IMR-90 (cell line): ENCODE measurements around the gene ABHD1. TPM values are rescaled to one million over a fixed set of nuclear protein-coding genes. Genes with fewer than 3 reads are reported as not detected.

Experiments
- ATAC-seq: fragments of 200-7000 bp; cut with Tn5 transposase; 2 replicates; pipeline ENCODE4 v1.9.1; 2020; ENCODE audit warnings: low read depth, mild to moderate bottlenecking, moderate library complexity
- BruUV-seq: library from RNA; stranded (reverse); fragments of 400-500 nt; replicated peaks from 2 replicates; lab custom pipeline; 2021; lab: Mats Ljungman, UMichigan
- CTCF ChIA-PET: fragments of 300-600 bp; formaldehyde crosslinking; extraction: SDS; loops from one replicate; lab custom pipeline; 2021; ENCODE audit warnings: antibody characterized with exemption; lab: Yijun Ruan, JAX
- POLR2A ChIA-PET: fragments of 300-600 bp; sonication (Branson Sonifier 250); formaldehyde crosslinking; loops from one replicate; lab custom pipeline; 2022; ENCODE audit warnings: antibody characterized with exemption; ENCODE audit not compliant: unreplicated experiment; lab: Charles Lee
- DNase-seq: peaks from one replicate; pipeline ENCODE4 v3.0.0; 2013
- H2AFZ ChIP-seq: replicated peaks from 2 replicates; pipeline ENCODE3; 2013; ENCODE audit warnings: low read length, mild to moderate bottlenecking; ENCODE audit not compliant: poor library complexity
- H2AK5ac ChIP-seq: 2 replicates; pipeline ENCODE4 v1.6.1; 2013; ENCODE audit warnings: low read depth, low read length, inconsistent platforms
- H2AK9ac ChIP-seq: replicated peaks from 2 replicates; pipeline ENCODE3; 2013; ENCODE audit warnings: mild to moderate bottlenecking, low read depth, low read length, moderate library complexity; ENCODE audit not compliant: poor library complexity
- H2BK120ac ChIP-seq: 2 replicates; pipeline ENCODE4 v1.6.1; 2013; ENCODE audit warnings: low read depth, low read length, inconsistent platforms
- H2BK15ac ChIP-seq: 3 replicates; pipeline ENCODE4 v1.6.1; 2013; ENCODE audit warnings: low read depth, low read length, inconsistent platforms
- H2BK20ac ChIP-seq: 2 replicates; pipeline ENCODE4 v1.6.1; 2013; ENCODE audit warnings: low read depth, mild to moderate bottlenecking, inconsistent platforms, low read length, moderate library complexity
- H2BK5ac ChIP-seq: 2 replicates; pipeline ENCODE4 v1.6.1; 2013; ENCODE audit warnings: mild to moderate bottlenecking, low read depth, low read length, inconsistent platforms; ENCODE audit not compliant: poor library complexity, severe bottlenecking
- H3K14ac ChIP-seq: replicated peaks from 2 replicates; pipeline ENCODE4 v1.6.1; 2013; ENCODE audit warnings: low read depth, low read length, inconsistent platforms
- H3K18ac ChIP-seq: 2 replicates; pipeline ENCODE4 v1.6.1; 2013; ENCODE audit warnings: low read depth, low read length, control low read depth
- H3K23ac ChIP-seq: 2 replicates; pipeline ENCODE4 v1.6.1; 2013; ENCODE audit warnings: low read depth, low read length, inconsistent platforms
- H3K27ac ChIP-seq: 2 replicates; pipeline ENCODE4 v1.5.1; 2013; ENCODE audit warnings: mild to moderate bottlenecking, control low read depth, low read length; ENCODE audit not compliant: insufficient read depth
- H3K27me3 ChIP-seq: 2 replicates; pipeline ENCODE4 v1.6.1; 2013; ENCODE audit warnings: low read length; ENCODE audit not compliant: control insufficient read depth, insufficient read depth
- H3K36me3 ChIP-seq: 2 replicates; pipeline ENCODE4 v1.6.1; 2013; ENCODE audit warnings: low read length, mixed read lengths; ENCODE audit not compliant: control insufficient read depth, insufficient read depth
- H3K4ac ChIP-seq: 2 replicates; pipeline ENCODE4 v1.6.1; 2013; ENCODE audit warnings: low read depth, low read length, inconsistent platforms
- H3K4me1 ChIP-seq: 2 replicates; pipeline ENCODE4 v1.6.1; 2013; ENCODE audit warnings: low read length, mixed read lengths; ENCODE audit not compliant: control insufficient read depth, insufficient read depth
- H3K4me2 ChIP-seq: 2 replicates; pipeline ENCODE4 v1.6.1; 2013; ENCODE audit warnings: low read depth, mild to moderate bottlenecking, control low read depth, low read length, moderate library complexity
- H3K4me3 ChIP-seq: 2 replicates; pipeline ENCODE4 v1.5.1; 2013; ENCODE audit warnings: low read depth, mild to moderate bottlenecking, control low read depth, low read length, moderate library complexity; ENCODE audit not compliant: insufficient read depth
- H3K56ac ChIP-seq: 2 replicates; pipeline ENCODE4 v1.6.1; 2013; ENCODE audit warnings: low read length, inconsistent platforms; ENCODE audit not compliant: insufficient read depth; ENCODE audit errors: extremely low read depth
- H3K79me1 ChIP-seq, 2 experiments: 2 replicates each; pipeline ENCODE4 v1.6.1; 2013; ENCODE audit warnings: low read length in 2 of 2, inconsistent platforms in 1 of 2, low read depth in 1 of 2
- H3K9ac ChIP-seq: 2 replicates; pipeline ENCODE4 v1.6.1; 2013; ENCODE audit warnings: low read depth, low read length, control low read depth
- H3K9me1 ChIP-seq: 2 replicates; pipeline ENCODE4 v1.6.1; 2013; ENCODE audit warnings: low read length, inconsistent platforms; ENCODE audit not compliant: insufficient read depth
- H3K9me3 ChIP-seq: 2 replicates; pipeline ENCODE4 v1.6.1; 2013; ENCODE audit warnings: low read length; ENCODE audit not compliant: control insufficient read depth, insufficient read depth
- H4K20me1 ChIP-seq: 2 replicates; pipeline ENCODE4 v1.6.1; 2013; ENCODE audit warnings: low read length, inconsistent platforms; ENCODE audit not compliant: insufficient read depth
- H4K5ac ChIP-seq: 2 replicates; pipeline ENCODE4 v1.6.1; 2013; ENCODE audit warnings: mild to moderate bottlenecking, low read depth, low read length, control low read depth
- H4K8ac ChIP-seq, 2 experiments: 2 replicates each; pipeline ENCODE4 v1.6.1; 2013; ENCODE audit warnings: low read depth in 2 of 2, low read length in 2 of 2, control low read depth in 1 of 2, inconsistent platforms in 1 of 2
- H4K91ac ChIP-seq: 2 replicates; pipeline ENCODE4 v1.6.1; 2013; ENCODE audit warnings: low read depth, low read length, inconsistent platforms; ENCODE audit not compliant: insufficient read depth
- BHLHE40 ChIP-seq: fragments of 150-350 bp; IDR thresholded peaks from 2 replicates; pipeline ENCODE4 v1.6.1; 2016; ENCODE audit warnings: mild to moderate bottlenecking, low read depth, low read length
- CEBPB ChIP-seq: IDR thresholded peaks from 2 replicates; pipeline ENCODE4 v1.6.1; 2012; ENCODE audit warnings: low read depth, low read length, improper control_type of control experiment
- CHD1 ChIP-seq: IDR thresholded peaks from 2 replicates; pipeline ENCODE4 v1.6.1; 2012; ENCODE audit warnings: low read depth, low read length, improper control_type of control experiment
- FOS ChIP-seq: fragments of 150-350 bp; IDR thresholded peaks from 2 replicates; pipeline ENCODE4 v1.6.1; 2016; ENCODE audit warnings: low read depth, low read length
- MAFK ChIP-seq: IDR thresholded peaks from 2 replicates; pipeline ENCODE4 v1.6.1; 2012; ENCODE audit warnings: low read depth, low read length, improper control_type of control experiment
- MAZ ChIP-seq: IDR thresholded peaks from 2 replicates; pipeline ENCODE4 v1.6.1; 2012; ENCODE audit warnings: low read depth, mild to moderate bottlenecking, low read length, improper control_type of control experiment, moderate library complexity, borderline replicate concordance
- MXI1 ChIP-seq: IDR thresholded peaks from 2 replicates; pipeline ENCODE4 v1.6.1; 2012; ENCODE audit warnings: low read depth, mild to moderate bottlenecking, low read length, moderate library complexity, borderline replicate concordance
- NFE2L2 ChIP-seq: fragments of 150-350 bp; IDR thresholded peaks from 2 replicates; pipeline ENCODE4 v1.6.1; 2016; ENCODE audit warnings: low read depth, mild to moderate bottlenecking, low read length
- POLR2A ChIP-seq: IDR thresholded peaks from 2 replicates; pipeline ENCODE4 v1.6.1; 2012; ENCODE audit warnings: mild to moderate bottlenecking, low read depth, low read length
- RAD21 ChIP-seq: IDR thresholded peaks from 2 replicates; pipeline ENCODE4 v1.6.1; 2012; ENCODE audit warnings: low read length, improper control_type of control experiment
- RCOR1 ChIP-seq: IDR thresholded peaks from 2 replicates; pipeline ENCODE4 v1.6.1; 2012; ENCODE audit warnings: mild to moderate bottlenecking, low read length, improper control_type of control experiment; ENCODE audit not compliant: insufficient replicate concordance
- RFX5 ChIP-seq: IDR thresholded peaks from 2 replicates; pipeline ENCODE4 v1.8.0; 2012; ENCODE audit warnings: low read depth, mild to moderate bottlenecking, low read length, moderate library complexity
- SMC3 ChIP-seq: fragments of 150-350 bp; IDR thresholded peaks from 2 replicates; pipeline ENCODE4 v1.6.1; 2016; ENCODE audit warnings: low read depth, mild to moderate bottlenecking, antibody characterized with exemption, low read length, moderate library complexity
- WGBS, 2 experiments: methylation state at CpG; one replicate each; pipeline versions ENCODE4 v1.1.5 to v1.1.7; 2013; ENCODE audit warnings: missing lambda C conversion rate in 2 of 2; ENCODE audit not compliant: insufficient read length in 1 of 2; ENCODE audit errors: extremely low coverage in 2 of 2; 5-methylcytosine and 5-hydroxymethylcytosine counted together
- dilution Hi-C: fragments of 300-500 bp; cut with HindIII; formaldehyde crosslinking; loops from one replicate; pipeline ENCODE4 v1.14.3; 2018; ENCODE audit warnings: low sequenced_read_pairs; ENCODE audit not compliant: unreplicated experiment
- in situ Hi-C: fragments of 300-500 bp; cut with MboI; formaldehyde crosslinking; loops from 3 replicates; pipeline ENCODE4 v1.14.3; 2019; ENCODE audit warnings: low sequenced_read_pairs, inconsistent platforms, mixed read lengths
- intact Hi-C: fragments of 100-400 bp; cut with micrococcal nuclease; formaldehyde crosslinking; loops from 2 replicates; pipeline ENCODE4 v1.10.0; 2022
- polyA plus RNA-seq, 3 experiments: library from polyadenylated mRNA; depleted of rRNA; stranded (reverse); fragments of >200 nt; gene quantifications; 2 replicates each; pipeline ENCODE4 v1.2.3, GENCODE V29; 2012; ENCODE audit warnings: low replicate concordance in 1 of 3
- total RNA-seq: library from RNA; depleted of rRNA; stranded (reverse); fragments of >200 nt; gene quantifications from 2 replicates; pipeline ENCODE4 v1.2.3, GENCODE V29; 2012
- TF ChIP-seq, protein P1 (sequence below): fragments of 150-350 bp; IDR thresholded peaks from 2 replicates; pipeline ENCODE4 v1.6.1; 2017; ENCODE audit warnings: mild to moderate bottlenecking, antibody characterized with exemption, low read length, low read depth
- TF ChIP-seq, protein P2 (sequence below): fragments of 150-350 bp; IDR thresholded peaks from 2 replicates; pipeline ENCODE4 v1.6.1; 2016; ENCODE audit warnings: low read depth, mild to moderate bottlenecking, low read length, moderate library complexity, borderline replicate concordance
- TF ChIP-seq, protein P3 (sequence below): conservative IDR thresholded peaks from 2 replicates; pipeline ENCODE4 v1.5.1; 2012; ENCODE audit warnings: mild to moderate bottlenecking, low read depth, low read length, improper control_type of control experiment

ABHD1 gene
- total and polyA plus RNA-seq, 2 of the 4 experiments (the other 2 are of a cell fraction) = 0.24 TPM; not detected in 1

DNA sequence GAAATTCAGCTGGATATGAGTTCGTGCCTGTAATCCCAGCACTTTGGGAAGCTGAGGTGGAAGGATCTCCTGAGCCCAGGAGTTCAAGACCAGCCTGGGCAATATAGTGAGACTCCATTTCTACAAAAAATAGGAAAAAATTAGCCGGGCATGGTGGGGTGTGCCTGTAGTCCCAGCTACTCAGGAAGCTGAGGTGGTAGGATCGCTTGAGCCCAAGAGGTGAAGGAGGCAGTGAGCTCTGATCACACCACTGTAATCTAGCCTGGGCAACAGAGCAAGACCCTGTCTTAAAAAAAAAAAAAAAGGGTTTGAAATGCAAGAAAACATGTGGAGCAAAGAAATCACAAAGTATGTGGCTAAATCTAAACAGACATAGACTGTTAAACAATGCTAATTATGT, 14.5 kb upstream of the ABHD1 start:
- H4K8ac ChIP-seq = no peak overlapping the region
- CTCF ChIA-PET = no interaction called here
- POLR2A ChIA-PET = interaction anchor here (0.6 kb wide), 1 partner anchor 28 kb away, joined by 3 read pairs; no protein-coding TSS in a partner anchor
- DNase-seq = no peak
- H4K91ac ChIP-seq = no peak overlapping the region
- H2AK5ac ChIP-seq = no peak overlapping the region
- ATAC-seq = no peak
- no peak overlapping the region for H2BK120ac ChIP-seq
- H3K79me1 ChIP-seq = no peaks in the 10 kb centered on the region
- peaks cover 37% of the 10 kb centered on the region for H3K27me3 ChIP-seq
- dilution Hi-C loops = no loop called here
- H3K9ac ChIP-seq = no peak overlapping the region
- no peak overlapping the region for H2AFZ ChIP-seq
- no TSS peak for BruUV-seq
- H2BK20ac ChIP-seq = no peak overlapping the region
- no peak overlapping the region for H3K23ac ChIP-seq
- no peak overlapping the region for H3K14ac ChIP-seq
- no peak overlapping the region for H2AK9ac ChIP-seq
- no peak overlapping the region for H2BK5ac ChIP-seq
- no peak overlapping the region for H3K56ac ChIP-seq
- H4K20me1 ChIP-seq = no peaks in the 10 kb centered on the region
- no peak overlapping the region for H3K18ac ChIP-seq
- no peak overlapping the region for H3K4ac ChIP-seq
- H4K5ac ChIP-seq = no peak overlapping the region
- TF ChIP-seq BHLHE40 (no peak), RCOR1 (no peak), POLR2A (no peak), CEBPB (no peak), CHD1 (no peak), FOS (no peak), RAD21 (no peak), MAZ (no peak), SMC3 (no peak), MXI1 (no peak), MAFK (no peak), RFX5 (no peak), NFE2L2 (no peak)
- TF ChIP-seq, protein P1, sequence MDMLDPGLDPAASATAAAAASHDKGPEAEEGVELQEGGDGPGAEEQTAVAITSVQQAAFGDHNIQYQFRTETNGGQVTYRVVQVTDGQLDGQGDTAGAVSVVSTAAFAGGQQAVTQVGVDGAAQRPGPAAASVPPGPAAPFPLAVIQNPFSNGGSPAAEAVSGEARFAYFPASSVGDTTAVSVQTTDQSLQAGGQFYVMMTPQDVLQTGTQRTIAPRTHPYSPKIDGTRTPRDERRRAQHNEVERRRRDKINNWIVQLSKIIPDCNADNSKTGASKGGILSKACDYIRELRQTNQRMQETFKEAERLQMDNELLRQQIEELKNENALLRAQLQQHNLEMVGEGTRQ = no peak
- TF ChIP-seq, protein P2, sequence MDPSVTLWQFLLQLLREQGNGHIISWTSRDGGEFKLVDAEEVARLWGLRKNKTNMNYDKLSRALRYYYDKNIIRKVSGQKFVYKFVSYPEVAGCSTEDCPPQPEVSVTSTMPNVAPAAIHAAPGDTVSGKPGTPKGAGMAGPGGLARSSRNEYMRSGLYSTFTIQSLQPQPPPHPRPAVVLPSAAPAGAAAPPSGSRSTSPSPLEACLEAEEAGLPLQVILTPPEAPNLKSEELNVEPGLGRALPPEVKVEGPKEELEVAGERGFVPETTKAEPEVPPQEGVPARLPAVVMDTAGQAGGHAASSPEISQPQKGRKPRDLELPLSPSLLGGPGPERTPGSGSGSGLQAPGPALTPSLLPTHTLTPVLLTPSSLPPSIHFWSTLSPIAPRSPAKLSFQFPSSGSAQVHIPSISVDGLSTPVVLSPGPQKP = no peak
- TF ChIP-seq, protein P3, sequence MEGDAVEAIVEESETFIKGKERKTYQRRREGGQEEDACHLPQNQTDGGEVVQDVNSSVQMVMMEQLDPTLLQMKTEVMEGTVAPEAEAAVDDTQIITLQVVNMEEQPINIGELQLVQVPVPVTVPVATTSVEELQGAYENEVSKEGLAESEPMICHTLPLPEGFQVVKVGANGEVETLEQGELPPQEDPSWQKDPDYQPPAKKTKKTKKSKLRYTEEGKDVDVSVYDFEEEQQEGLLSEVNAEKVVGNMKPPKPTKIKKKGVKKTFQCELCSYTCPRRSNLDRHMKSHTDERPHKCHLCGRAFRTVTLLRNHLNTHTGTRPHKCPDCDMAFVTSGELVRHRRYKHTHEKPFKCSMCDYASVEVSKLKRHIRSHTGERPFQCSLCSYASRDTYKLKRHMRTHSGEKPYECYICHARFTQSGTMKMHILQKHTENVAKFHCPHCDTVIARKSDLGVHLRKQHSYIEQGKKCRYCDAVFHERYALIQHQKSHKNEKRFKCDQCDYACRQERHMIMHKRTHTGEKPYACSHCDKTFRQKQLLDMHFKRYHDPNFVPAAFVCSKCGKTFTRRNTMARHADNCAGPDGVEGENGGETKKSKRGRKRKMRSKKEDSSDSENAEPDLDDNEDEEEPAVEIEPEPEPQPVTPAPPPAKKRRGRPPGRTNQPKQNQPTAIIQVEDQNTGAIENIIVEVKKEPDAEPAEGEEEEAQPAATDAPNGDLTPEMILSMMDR = no peak
- H2BK15ac ChIP-seq = no peak overlapping the region
- H3K4me1 ChIP-seq = no peaks in the 10 kb centered on the region
- in situ Hi-C loops = no loop called here
- no peaks in the 10 kb centered on the region for H3K9me1 ChIP-seq
- H3K36me3 ChIP-seq = no peaks in the 10 kb centered on the region
- no peak overlapping the region for H3K4me2 ChIP-seq
- WGBS, 2 experiments = no CpG with 5 or more reads among the region's 3 CpGs
- no peaks in the 10 kb centered on the region for H3K9me3 ChIP-seq
- intact Hi-C loops = no loop called here
- no peak overlapping the region for H3K4me3 ChIP-seq
- H3K27ac ChIP-seq = no peak overlapping the region
